TTC549 (cell line): ENCODE measurements around the gene SEC61A1.

Experiments
- FAIRE-seq: peaks from 2 replicates; lab custom pipeline; 2012; peaks lifted over from hg19 to GRCh38; lab: Jason Lieb, UNC

The SEC61A1 gene

GRCh38 chr3:128060473-128061381 is 8.5 kb downstream of the SEC61A1 start:
- FAIRE-seq = no peak

- no peak for FAIRE-seq
These were observed 10.0 kb downstream of the SEC61A1 start for GRCh38 chr3:128062033-128062745.

GRCh38 chr3:128063865-128064264 is 11.6 kb downstream of the SEC61A1 start:
- FAIRE-seq = no peak

GRCh38 chr3:128064962-128065361 is 12.7 kb downstream of the SEC61A1 start:
- FAIRE-seq = no peak

- no peak for FAIRE-seq
These were observed 13.9 kb downstream of the SEC61A1 start for GRCh38 chr3:128066114-128066513.

GRCh38 chr3:128066676-128067075 is 14.4 kb downstream of the SEC61A1 start:
- FAIRE-seq = no peak

- FAIRE-seq = no peak
These were observed 15.3 kb downstream of the SEC61A1 start for GRCh38 chr3:128067489-128067888.

GRCh38 chr3:128068156-128068620 is 16.0 kb downstream of the SEC61A1 start:
- no peak for FAIRE-seq

GRCh38 chr3:128069271-128069670 is 17.0 kb downstream of the SEC61A1 start:
- FAIRE-seq = no peak

- FAIRE-seq = no peak
These were observed 18.8 kb downstream of the SEC61A1 start for GRCh38 chr3:128070898-128071591.

GRCh38 chr3:128071771-128072453 is 19.7 kb downstream of the SEC61A1 start:
- no peak for FAIRE-seq

GRCh38 chr3:128072454-128073184 is 20.4 kb downstream of the SEC61A1 start:
- FAIRE-seq = no peak

- no peak for FAIRE-seq
These were observed 21.0 kb downstream of the SEC61A1 start for GRCh38 chr3:128073185-128073725.

GRCh38 chr3:128073807-128074206 is 21.6 kb downstream of the SEC61A1 start:
- FAIRE-seq = no peak

- no peak for FAIRE-seq
These were observed 22.7 kb downstream of the SEC61A1 start for GRCh38 chr3:128074851-128075521.

- FAIRE-seq = no peak
These were observed 23.6 kb downstream of the SEC61A1 start for GRCh38 chr3:128075522-128076482.

- FAIRE-seq = no peak
These were observed 24.4 kb downstream of the SEC61A1 start for GRCh38 chr3:128076483-128077201.

GRCh38 chr3:128077202-128077624 is 25.0 kb downstream of the SEC61A1 start:
- FAIRE-seq = no peak

- FAIRE-seq = no peak
These were observed 25.4 kb downstream of the SEC61A1 start for GRCh38 chr3:128077665-128078064.
